Measurements from ENCODE around the gene STN1.

DNA sequence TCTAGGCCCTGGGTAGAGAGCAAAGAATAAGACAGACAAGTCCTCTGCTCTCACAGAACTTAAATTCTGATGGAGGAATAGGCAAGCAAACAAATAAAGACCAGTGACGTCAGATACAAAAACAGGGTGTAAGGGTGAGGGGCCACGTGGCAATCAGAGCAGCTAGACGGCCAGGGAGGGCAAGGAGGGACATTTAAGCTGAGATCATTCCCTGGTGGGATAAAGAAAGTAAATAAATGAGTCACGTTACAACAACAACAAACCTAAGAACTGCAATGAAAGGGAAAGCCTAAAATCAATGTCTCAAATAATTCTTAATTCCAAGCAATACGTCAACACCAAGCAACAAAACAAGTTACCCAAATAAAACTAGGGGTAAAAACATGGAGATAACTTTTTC, 21.8 kb downstream of the STN1 start:
- TF ChIP-seq, protein P1, sequence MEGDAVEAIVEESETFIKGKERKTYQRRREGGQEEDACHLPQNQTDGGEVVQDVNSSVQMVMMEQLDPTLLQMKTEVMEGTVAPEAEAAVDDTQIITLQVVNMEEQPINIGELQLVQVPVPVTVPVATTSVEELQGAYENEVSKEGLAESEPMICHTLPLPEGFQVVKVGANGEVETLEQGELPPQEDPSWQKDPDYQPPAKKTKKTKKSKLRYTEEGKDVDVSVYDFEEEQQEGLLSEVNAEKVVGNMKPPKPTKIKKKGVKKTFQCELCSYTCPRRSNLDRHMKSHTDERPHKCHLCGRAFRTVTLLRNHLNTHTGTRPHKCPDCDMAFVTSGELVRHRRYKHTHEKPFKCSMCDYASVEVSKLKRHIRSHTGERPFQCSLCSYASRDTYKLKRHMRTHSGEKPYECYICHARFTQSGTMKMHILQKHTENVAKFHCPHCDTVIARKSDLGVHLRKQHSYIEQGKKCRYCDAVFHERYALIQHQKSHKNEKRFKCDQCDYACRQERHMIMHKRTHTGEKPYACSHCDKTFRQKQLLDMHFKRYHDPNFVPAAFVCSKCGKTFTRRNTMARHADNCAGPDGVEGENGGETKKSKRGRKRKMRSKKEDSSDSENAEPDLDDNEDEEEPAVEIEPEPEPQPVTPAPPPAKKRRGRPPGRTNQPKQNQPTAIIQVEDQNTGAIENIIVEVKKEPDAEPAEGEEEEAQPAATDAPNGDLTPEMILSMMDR (conservative IDR thresholded peaks at IDR 0.05 in 1 of 2, IDR thresholded peaks at IDR 0.05 in 1 of 2; ENCODE audit: extremely low read depth in 1 of 2, insufficient read depth in 1 of 2, low read depth in 1 of 2, low read length in 2 of 2) = no peak
- TF ChIP-seq EZH2 (IDR thresholded peaks at IDR 0.05; ENCODE audit: borderline replicate concordance, low read length) = no peak
